RWPE2 (cell line): ENCODE data around the gene SINHCAF.

Experiments
- ATAC-seq: fragments of 200-7000 bp; cut with Tn5 transposase; 3 replicates; pipeline ENCODE4 v1.9.1; 2021; ENCODE audit warnings: low read depth
- DNase-seq: peaks from one replicate; pipeline ENCODE4 v3.0.0-alpha.2; 2020; ENCODE audit warnings: low spot score
- H3K27ac ChIP-seq: fragments of 450-650 bp; 2 replicates; pipeline ENCODE4 v1.5.1; 2017; ENCODE audit warnings: mild to moderate bottlenecking; ENCODE audit not compliant: poor library complexity, severe bottlenecking
- H3K27me3 ChIP-seq: fragments of 250-450 bp; sonication (Bioruptor Pico); 2 replicates; pipeline ENCODE4 v1.5.1; 2021; ENCODE audit warnings: mild to moderate bottlenecking, moderate library complexity; ENCODE audit not compliant: insufficient read depth, poor library complexity, severe bottlenecking
- H3K36me3 ChIP-seq: fragments of 250-450 bp; sonication (Bioruptor Pico); 2 replicates; pipeline ENCODE4 v1.5.1; 2020; ENCODE audit warnings: low read depth, mild to moderate bottlenecking, moderate library complexity
- H3K4me1 ChIP-seq: fragments of 250-450 bp; sonication (Bioruptor Pico); 2 replicates; pipeline ENCODE4 v1.5.1; 2021; ENCODE audit warnings: mild to moderate bottlenecking, moderate library complexity; ENCODE audit not compliant: insufficient read depth, poor library complexity, severe bottlenecking
- H3K4me3 ChIP-seq: fragments of 250-450 bp; sonication (Bioruptor Pico); 2 replicates; pipeline ENCODE4 v1.5.1; 2021; ENCODE audit warnings: mild to moderate bottlenecking, moderate library complexity; ENCODE audit not compliant: severe bottlenecking
- H3K9me3 ChIP-seq: fragments of 250-450 bp; sonication (Bioruptor Pico); 2 replicates; pipeline ENCODE4 v1.5.1; 2021; ENCODE audit warnings: mild to moderate bottlenecking, moderate library complexity; ENCODE audit not compliant: severe bottlenecking
- TF ChIP-seq, protein P1 (sequence below): fragments of 450-650 bp; IDR thresholded peaks from one replicate; pipeline ENCODE4 v1.5.1; 2017; ENCODE audit warnings: mild to moderate bottlenecking, moderate library complexity; ENCODE audit not compliant: poor library complexity, severe bottlenecking

The SINHCAF gene

DNA sequence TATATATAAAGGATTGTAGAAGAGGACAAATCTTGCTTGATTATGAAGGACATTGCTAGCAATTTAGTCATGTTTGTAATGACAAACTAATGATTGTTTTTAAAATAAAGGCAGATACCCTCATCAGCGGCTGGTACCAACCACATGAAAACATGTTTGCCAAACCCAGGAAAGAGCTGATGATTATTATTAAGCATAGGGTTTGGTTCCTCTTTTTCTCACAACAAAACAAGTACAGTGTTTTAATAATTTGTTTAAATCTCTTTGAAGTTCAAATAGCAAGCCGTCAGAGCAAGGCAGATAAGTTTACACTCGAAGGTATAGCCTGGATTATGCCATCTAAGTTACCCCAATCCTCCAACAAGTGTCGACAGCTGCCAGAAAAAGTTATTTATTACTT, 5.3 kb upstream of the SINHCAF start:
- DNase-seq (no peak), ATAC-seq (no peak)
- H3K27me3 ChIP-seq, result peaks cover 3% of the 10 kb centered on the region
- no peak overlapping the region for H3K4me3 ChIP-seq
- no peaks in the 10 kb centered on the region for H3K9me3 ChIP-seq
- no peaks in the 10 kb centered on the region for H3K4me1 ChIP-seq
- TF ChIP-seq, protein P1, sequence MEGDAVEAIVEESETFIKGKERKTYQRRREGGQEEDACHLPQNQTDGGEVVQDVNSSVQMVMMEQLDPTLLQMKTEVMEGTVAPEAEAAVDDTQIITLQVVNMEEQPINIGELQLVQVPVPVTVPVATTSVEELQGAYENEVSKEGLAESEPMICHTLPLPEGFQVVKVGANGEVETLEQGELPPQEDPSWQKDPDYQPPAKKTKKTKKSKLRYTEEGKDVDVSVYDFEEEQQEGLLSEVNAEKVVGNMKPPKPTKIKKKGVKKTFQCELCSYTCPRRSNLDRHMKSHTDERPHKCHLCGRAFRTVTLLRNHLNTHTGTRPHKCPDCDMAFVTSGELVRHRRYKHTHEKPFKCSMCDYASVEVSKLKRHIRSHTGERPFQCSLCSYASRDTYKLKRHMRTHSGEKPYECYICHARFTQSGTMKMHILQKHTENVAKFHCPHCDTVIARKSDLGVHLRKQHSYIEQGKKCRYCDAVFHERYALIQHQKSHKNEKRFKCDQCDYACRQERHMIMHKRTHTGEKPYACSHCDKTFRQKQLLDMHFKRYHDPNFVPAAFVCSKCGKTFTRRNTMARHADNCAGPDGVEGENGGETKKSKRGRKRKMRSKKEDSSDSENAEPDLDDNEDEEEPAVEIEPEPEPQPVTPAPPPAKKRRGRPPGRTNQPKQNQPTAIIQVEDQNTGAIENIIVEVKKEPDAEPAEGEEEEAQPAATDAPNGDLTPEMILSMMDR, result no peak
- H3K27ac ChIP-seq, result no peak overlapping the region
- no peaks in the 10 kb centered on the region for H3K36me3 ChIP-seq

DNA sequence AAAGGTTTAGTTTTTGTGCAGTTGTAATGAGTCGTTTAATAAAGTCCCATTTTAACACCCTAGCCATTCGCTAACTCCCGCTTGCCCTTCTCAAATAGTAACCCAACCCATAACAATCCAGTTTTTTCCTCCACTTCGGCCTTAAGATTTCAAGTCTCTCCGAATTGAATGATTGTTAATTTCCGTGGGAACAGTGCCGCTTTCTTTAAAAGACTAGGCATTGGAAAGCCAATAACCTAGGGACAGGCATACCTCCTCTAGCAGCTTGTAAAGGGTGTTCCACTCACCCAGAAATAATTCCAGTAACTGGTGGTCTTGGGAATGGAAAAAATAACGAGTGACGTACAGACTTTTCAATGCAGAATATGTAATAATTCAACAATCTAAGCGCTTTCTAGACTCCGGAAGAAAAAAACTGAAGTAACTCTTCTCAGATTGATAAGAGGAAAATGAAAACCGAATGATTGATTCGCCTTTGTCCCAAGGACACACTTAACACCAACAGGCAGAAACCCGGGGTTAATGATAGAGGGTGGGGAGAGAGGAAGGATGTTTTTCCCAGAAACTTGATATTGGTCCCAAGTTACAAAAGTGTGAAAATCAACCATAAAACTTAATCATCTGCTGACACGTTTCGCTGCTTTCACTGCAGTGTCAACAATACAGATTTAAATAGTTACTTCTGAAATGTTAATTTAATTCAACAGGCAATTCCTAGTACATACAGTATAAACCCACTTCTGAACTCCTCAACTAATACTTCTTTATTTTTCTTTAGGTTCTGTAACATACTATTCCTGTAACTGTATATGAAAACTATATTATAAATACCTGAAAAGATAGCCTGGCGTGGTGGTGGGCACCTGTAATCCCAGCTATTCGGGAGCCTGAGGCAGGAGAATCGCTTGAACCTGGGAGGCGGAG, 1.0 kb upstream of the SINHCAF start:
- Histone ChIP-seq H3K4me1 (peaks cover 8% of the 10 kb centered on the region), H3K27ac (no peak overlapping the region), H3K36me3 (no peaks in the 10 kb centered on the region), H3K9me3 (no peaks in the 10 kb centered on the region), H3K4me3 (peak overlapping the region; percentile 60), H3K27me3 (peaks cover 3% of the 10 kb centered on the region)
- TF ChIP-seq, protein P1, result no peak
- no peak for ATAC-seq
- DNase-seq, result no peak

DNA sequence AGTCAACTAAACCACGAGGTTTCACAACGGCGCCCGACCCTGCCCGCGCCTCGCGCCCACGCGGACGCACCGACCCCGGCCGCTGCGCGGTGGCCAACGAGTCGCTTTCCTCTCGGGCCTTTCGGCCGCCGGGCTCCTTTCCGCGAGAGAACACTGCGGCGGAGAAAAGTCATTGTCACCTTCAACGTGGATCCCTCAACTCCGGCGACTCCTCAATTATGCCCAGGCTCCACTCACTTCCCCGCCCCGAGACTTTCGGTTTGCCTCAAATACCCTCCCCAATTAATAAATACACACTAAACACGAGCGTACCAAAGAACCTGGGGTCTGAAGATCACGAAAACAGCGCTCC, 450 bp downstream of the SINHCAF start:
- TF ChIP-seq, protein P1, result no peak
- Histone ChIP-seq H3K27me3 (no peaks in the 10 kb centered on the region), H3K27ac (peak overlapping the region; percentile 67), H3K4me3 (peak overlapping the region; percentile 60), H3K36me3 (no peaks in the 10 kb centered on the region), H3K4me1 (peaks cover 15% of the 10 kb centered on the region), H3K9me3 (no peaks in the 10 kb centered on the region)
- DNase-seq (no peak), ATAC-seq (no peak)

DNA sequence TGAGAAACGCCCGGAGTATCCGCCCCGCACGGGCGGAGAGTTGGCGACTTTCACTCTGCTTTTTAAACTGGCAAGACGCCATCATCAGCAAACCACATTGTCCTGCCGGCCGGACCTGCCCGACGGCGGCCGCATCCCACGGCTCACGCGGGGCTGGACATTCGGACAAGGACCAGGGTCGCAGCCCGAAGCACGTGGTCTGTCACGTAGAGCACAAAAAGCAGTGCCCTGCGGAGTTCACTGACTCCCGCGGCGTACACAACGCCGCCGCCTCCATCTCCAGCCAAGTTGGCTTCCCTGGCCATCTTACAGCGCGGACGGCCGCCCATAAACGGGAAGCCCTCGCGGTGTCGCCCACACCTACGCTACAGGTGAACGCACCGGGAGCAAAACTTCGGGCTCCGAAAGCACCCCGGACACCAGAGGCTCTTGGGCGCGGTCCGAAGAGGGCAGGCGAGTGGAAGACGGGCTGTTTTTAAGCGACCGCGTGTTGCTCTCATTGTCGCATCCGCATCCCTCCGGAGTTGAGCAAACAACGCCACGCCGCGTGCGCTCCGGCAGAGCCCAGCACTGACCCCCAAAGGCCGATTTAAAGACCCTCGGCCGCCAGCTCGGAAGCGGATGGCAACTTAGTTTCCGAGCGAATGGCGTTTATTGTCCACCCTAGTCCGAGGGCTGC, 966 bp downstream of the SINHCAF start:
- Histone ChIP-seq H3K27ac (peak overlapping the region; percentile 67), H3K9me3 (no peaks in the 10 kb centered on the region), H3K36me3 (no peaks in the 10 kb centered on the region), H3K4me3 (peak overlapping the region; percentile 60), H3K27me3 (no peaks in the 10 kb centered on the region), H3K4me1 (peaks cover 19% of the 10 kb centered on the region)
- ATAC-seq (peak; percentile 19; the same call in 2 of the 3 replicates), DNase-seq (peak; percentile 54)
- TF ChIP-seq, protein P1, result no peak
